ENCODE data around the gene NXPH2. TPM values are rescaled to one million over a fixed set of nuclear protein-coding genes. Genes with fewer than 3 reads are reported as not detected.

The NXPH2 gene
- total and polyA plus RNA-seq, 9 donors = 0.67 to 10.0 (median 2.5) TPM

- intact Hi-C loops (cut with DNase I) = no loop called here
- Histone ChIP-seq H3K4me1 (ENCODE audit: insufficient read depth) (no peaks in the 10 kb centered on the region), H3K4me3 (no peak overlapping the region), H3K36me3 (no peaks in the 10 kb centered on the region), H3K27ac (no peak overlapping the region), H3K27me3 (no peaks in the 10 kb centered on the region), H3K9me3 (no peaks in the 10 kb centered on the region)
- TF ChIP-seq EP300 (IDR thresholded peaks at IDR 0.05) (no peak), POLR2A (IDR thresholded peaks at IDR 0.05) (no peak)
- TF ChIP-seq, protein P1, sequence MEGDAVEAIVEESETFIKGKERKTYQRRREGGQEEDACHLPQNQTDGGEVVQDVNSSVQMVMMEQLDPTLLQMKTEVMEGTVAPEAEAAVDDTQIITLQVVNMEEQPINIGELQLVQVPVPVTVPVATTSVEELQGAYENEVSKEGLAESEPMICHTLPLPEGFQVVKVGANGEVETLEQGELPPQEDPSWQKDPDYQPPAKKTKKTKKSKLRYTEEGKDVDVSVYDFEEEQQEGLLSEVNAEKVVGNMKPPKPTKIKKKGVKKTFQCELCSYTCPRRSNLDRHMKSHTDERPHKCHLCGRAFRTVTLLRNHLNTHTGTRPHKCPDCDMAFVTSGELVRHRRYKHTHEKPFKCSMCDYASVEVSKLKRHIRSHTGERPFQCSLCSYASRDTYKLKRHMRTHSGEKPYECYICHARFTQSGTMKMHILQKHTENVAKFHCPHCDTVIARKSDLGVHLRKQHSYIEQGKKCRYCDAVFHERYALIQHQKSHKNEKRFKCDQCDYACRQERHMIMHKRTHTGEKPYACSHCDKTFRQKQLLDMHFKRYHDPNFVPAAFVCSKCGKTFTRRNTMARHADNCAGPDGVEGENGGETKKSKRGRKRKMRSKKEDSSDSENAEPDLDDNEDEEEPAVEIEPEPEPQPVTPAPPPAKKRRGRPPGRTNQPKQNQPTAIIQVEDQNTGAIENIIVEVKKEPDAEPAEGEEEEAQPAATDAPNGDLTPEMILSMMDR (IDR thresholded peaks at IDR 0.05) = no peak
- DNase-seq = no peak
- WGBS, 3 donors = 44 to 55% (median 46%) methylated on average over 3 of the region's 3 CpGs
These were observed 159.1 kb downstream of the NXPH2 start for GRCh38 chr2:138621139-138621538.

- Histone ChIP-seq H3K4me1 (ENCODE audit: insufficient read depth) (no peaks in the 10 kb centered on the region), H3K9me3 (no peaks in the 10 kb centered on the region), H3K27ac (no peak overlapping the region), H3K36me3 (no peaks in the 10 kb centered on the region), H3K4me3 (no peak overlapping the region), H3K27me3 (no peaks in the 10 kb centered on the region)
- DNase-seq = no peak
- WGBS, 3 donors = 48 to 66% (median 61%) methylated on average over 2 of the region's 2 CpGs
- TF ChIP-seq, protein P1 (IDR thresholded peaks at IDR 0.05) = no peak
- TF ChIP-seq EP300 (IDR thresholded peaks at IDR 0.05) = no peak
- TF ChIP-seq POLR2A (IDR thresholded peaks at IDR 0.05) = no peak
- intact Hi-C loops (cut with DNase I) = no loop called here
These were observed 159.8 kb downstream of the NXPH2 start for GRCh38 chr2:138620431-138620830.

All from ovary (tissue), 9 donors.